HG02870 (cell line): ENCODE data around the gene ARHGEF10L.

Source experiments
- ATAC-seq: cut with Tn5 transposase; IDR thresholded peaks from one replicate; pipeline ENCODE4 v1.9.1; 2021; ENCODE audit warnings: mild to moderate bottlenecking, moderate library complexity; ENCODE audit not compliant: unreplicated experiment

Gene ARHGEF10L

GRCh38 chr1:17669866-17670451, 130.5 kb downstream of the ARHGEF10L start:
- ATAC-seq = no peak

- no peak for ATAC-seq
Measured at GRCh38 chr1:17670587-17671313, 131.3 kb downstream of the ARHGEF10L start.

- no peak for ATAC-seq
Measured at GRCh38 chr1:17671314-17671705, 131.8 kb downstream of the ARHGEF10L start.

GRCh38 chr1:17671741-17672140, 132.2 kb downstream of the ARHGEF10L start:
- ATAC-seq = no peak

GRCh38 chr1:17672226-17672625, 132.7 kb downstream of the ARHGEF10L start:
- no peak for ATAC-seq

- no peak for ATAC-seq
Measured at GRCh38 chr1:17673329-17674072, 134.0 kb downstream of the ARHGEF10L start.

- no peak for ATAC-seq
Measured at GRCh38 chr1:17674726-17675500, 135.4 kb downstream of the ARHGEF10L start.

GRCh38 chr1:17675744-17676143, 136.2 kb downstream of the ARHGEF10L start:
- no peak for ATAC-seq

GRCh38 chr1:17676387-17677060, 137.0 kb downstream of the ARHGEF10L start:
- ATAC-seq = no peak

- no peak for ATAC-seq
Measured at GRCh38 chr1:17678011-17678410, 138.5 kb downstream of the ARHGEF10L start.

- no peak for ATAC-seq
Measured at GRCh38 chr1:17679856-17680255, 140.4 kb downstream of the ARHGEF10L start.

- ATAC-seq = no peak
Measured at GRCh38 chr1:17680308-17680707, 140.8 kb downstream of the ARHGEF10L start.

GRCh38 chr1:17682400-17682799, 142.9 kb downstream of the ARHGEF10L start:
- ATAC-seq = no peak

- no peak for ATAC-seq
Measured at GRCh38 chr1:17683598-17683997, 144.1 kb downstream of the ARHGEF10L start.

- ATAC-seq = no peak
Measured at GRCh38 chr1:17684810-17685209, 145.3 kb downstream of the ARHGEF10L start.

- ATAC-seq = no peak
Measured at GRCh38 chr1:17686258-17686657, 146.8 kb downstream of the ARHGEF10L start.

GRCh38 chr1:17687145-17687544, 147.6 kb downstream of the ARHGEF10L start:
- no peak for ATAC-seq

GRCh38 chr1:17688217-17688810, 148.8 kb downstream of the ARHGEF10L start:
- no peak for ATAC-seq

- ATAC-seq = no peak
Measured at GRCh38 chr1:17689011-17689410, 149.5 kb downstream of the ARHGEF10L start.

- no peak for ATAC-seq
Measured at GRCh38 chr1:17690906-17691634, 151.6 kb downstream of the ARHGEF10L start.
